Adipocyte (in vitro differentiated cells): ENCODE results near the gene FAM3D.
"Not testable (repeated sequence)": the region's sequence is repeated elsewhere in the genome, so short reads cannot be mapped to it uniquely, and the experiment has no call there.

Experiments
- DNase-seq: peaks from one replicate; pipeline ENCODE4 v3.0.0-alpha.2; 2015; ENCODE audit warnings: low read depth
- H3K27me3 ChIP-seq: replicated peaks from 2 replicates; pipeline ENCODE4 v1.7.0; 2013; ENCODE audit warnings: mild to moderate bottlenecking, low read length, moderate library complexity; ENCODE audit not compliant: control insufficient read depth, insufficient read depth
- H3K36me3 ChIP-seq: 2 replicates; pipeline ENCODE4 v1.7.0; 2013; ENCODE audit warnings: low read length, mild to moderate bottlenecking, moderate library complexity; ENCODE audit not compliant: control insufficient read depth, insufficient read depth, severe bottlenecking
- H3K4me1 ChIP-seq: 2 replicates; pipeline ENCODE4 v1.7.0; 2013; ENCODE audit warnings: mild to moderate bottlenecking, low read length, moderate library complexity; ENCODE audit not compliant: control insufficient read depth, insufficient read depth
- H3K4me3 ChIP-seq: 2 replicates; pipeline ENCODE4 v1.7.0; 2013; ENCODE audit warnings: mild to moderate bottlenecking, low read length, moderate library complexity
- H3K9ac ChIP-seq: 2 replicates; pipeline ENCODE4 v1.7.0; 2013; ENCODE audit warnings: mild to moderate bottlenecking, low read length, moderate library complexity
- H3K9me3 ChIP-seq: 2 replicates; pipeline ENCODE4 v1.7.0; 2013; ENCODE audit warnings: mild to moderate bottlenecking, low read length, moderate library complexity; ENCODE audit not compliant: control insufficient read depth

The FAM3D gene

GRCh38 chr3:58696813-58697212, 30.2 kb upstream of the FAM3D start:
- not testable (repeated sequence) for H3K9me3 ChIP-seq, H3K4me3 ChIP-seq, H3K9ac ChIP-seq, H3K36me3 ChIP-seq, H3K27me3 ChIP-seq, H3K4me1 ChIP-seq, DNase-seq

GRCh38 chr3:58696093-58696492, 29.5 kb upstream of the FAM3D start:
- no peak for DNase-seq
- peaks cover 15% of the 10 kb centered on the region for H3K9me3 ChIP-seq
- H3K4me1 ChIP-seq, result no peaks in the 10 kb centered on the region
- H3K27me3 ChIP-seq, result no peaks in the 10 kb centered on the region
- no peaks in the 10 kb centered on the region for H3K36me3 ChIP-seq
- no peak overlapping the region for H3K4me3 ChIP-seq
- H3K9ac ChIP-seq, result no peak overlapping the region

GRCh38 chr3:58695284-58695683, 28.7 kb upstream of the FAM3D start:
- not testable (repeated sequence) for DNase-seq, H3K9ac ChIP-seq, H3K4me1 ChIP-seq, H3K27me3 ChIP-seq, H3K36me3 ChIP-seq, H3K4me3 ChIP-seq
- H3K9me3 ChIP-seq, result peaks cover 23% of the 10 kb centered on the region

GRCh38 chr3:58693940-58694850, 27.6 kb upstream of the FAM3D start:
- H3K27me3 ChIP-seq, result no peaks in the 10 kb centered on the region
- no peak for DNase-seq
- H3K36me3 ChIP-seq, result no peaks in the 10 kb centered on the region
- H3K4me3 ChIP-seq, result no peak overlapping the region
- no peak overlapping the region for H3K9ac ChIP-seq
- peaks cover 28% of the 10 kb centered on the region for H3K9me3 ChIP-seq
- H3K4me1 ChIP-seq, result no peaks in the 10 kb centered on the region

- no peak overlapping the region for H3K4me3 ChIP-seq
- DNase-seq, result no peak
- peaks cover 28% of the 10 kb centered on the region for H3K9me3 ChIP-seq
- no peak overlapping the region for H3K9ac ChIP-seq
- H3K36me3 ChIP-seq, result no peaks in the 10 kb centered on the region
- H3K4me1 ChIP-seq, result no peaks in the 10 kb centered on the region
- no peaks in the 10 kb centered on the region for H3K27me3 ChIP-seq
These were observed 25.9 kb upstream of the FAM3D start for GRCh38 chr3:58692484-58692883.

GRCh38 chr3:58691997-58692396, 25.4 kb upstream of the FAM3D start:
- no peaks in the 10 kb centered on the region for H3K27me3 ChIP-seq
- H3K4me1 ChIP-seq, result no peaks in the 10 kb centered on the region
- H3K9ac ChIP-seq, result no peak overlapping the region
- no peaks in the 10 kb centered on the region for H3K36me3 ChIP-seq
- DNase-seq, result no peak
- H3K9me3 ChIP-seq, result peaks cover 28% of the 10 kb centered on the region
- no peak overlapping the region for H3K4me3 ChIP-seq

- Histone ChIP-seq H3K27me3 (peaks cover 9% of the 10 kb centered on the region), H3K9ac (no peak overlapping the region), H3K9me3 (peaks cover 33% of the 10 kb centered on the region), H3K4me1 (no peaks in the 10 kb centered on the region), H3K36me3 (no peaks in the 10 kb centered on the region), H3K4me3 (no peak overlapping the region)
- DNase-seq, result no peak
These were observed 23.9 kb upstream of the FAM3D start for GRCh38 chr3:58690490-58690889.

GRCh38 chr3:58688574-58688973, 22.0 kb upstream of the FAM3D start:
- Histone ChIP-seq H3K9me3 (peaks cover 31% of the 10 kb centered on the region), H3K4me1 (no peaks in the 10 kb centered on the region), H3K9ac (no peak overlapping the region), H3K27me3 (peaks cover 10% of the 10 kb centered on the region), H3K4me3 (no peak overlapping the region), H3K36me3 (no peaks in the 10 kb centered on the region)
- no peak for DNase-seq

- DNase-seq, result no peak
These were observed 20.3 kb upstream of the FAM3D start for GRCh38 chr3:58686847-58687246.

GRCh38 chr3:58685641-58686040, 19.1 kb upstream of the FAM3D start:
- H3K4me3 ChIP-seq, result no peak overlapping the region
- H3K9me3 ChIP-seq, result peaks cover 15% of the 10 kb centered on the region
- H3K9ac ChIP-seq, result no peak overlapping the region
- DNase-seq, result no peak
- no peaks in the 10 kb centered on the region for H3K4me1 ChIP-seq
- no peaks in the 10 kb centered on the region for H3K36me3 ChIP-seq
- H3K27me3 ChIP-seq, result peaks cover 13% of the 10 kb centered on the region

More at GRCh38 chr3:58686847-58687246, 20.3 kb upstream of the FAM3D start:
- Histone ChIP-seq H3K4me3 (no peak overlapping the region), H3K27me3 (peaks cover 10% of the 10 kb centered on the region), H3K36me3 (no peaks in the 10 kb centered on the region), H3K9ac (no peak overlapping the region), H3K4me1 (no peaks in the 10 kb centered on the region), H3K9me3 (peaks cover 27% of the 10 kb centered on the region)

GRCh38 chr3:58683466-58683865, 16.9 kb upstream of the FAM3D start:
- Histone ChIP-seq H3K4me1 (no peaks in the 10 kb centered on the region), H3K9ac (no peak overlapping the region), H3K9me3 (peaks cover 6% of the 10 kb centered on the region), H3K4me3 (no peak overlapping the region), H3K36me3 (no peaks in the 10 kb centered on the region), H3K27me3 (peaks cover 13% of the 10 kb centered on the region)
- no peak for DNase-seq
